Measurements from ENCODE around the gene FBXL17.

DNA sequence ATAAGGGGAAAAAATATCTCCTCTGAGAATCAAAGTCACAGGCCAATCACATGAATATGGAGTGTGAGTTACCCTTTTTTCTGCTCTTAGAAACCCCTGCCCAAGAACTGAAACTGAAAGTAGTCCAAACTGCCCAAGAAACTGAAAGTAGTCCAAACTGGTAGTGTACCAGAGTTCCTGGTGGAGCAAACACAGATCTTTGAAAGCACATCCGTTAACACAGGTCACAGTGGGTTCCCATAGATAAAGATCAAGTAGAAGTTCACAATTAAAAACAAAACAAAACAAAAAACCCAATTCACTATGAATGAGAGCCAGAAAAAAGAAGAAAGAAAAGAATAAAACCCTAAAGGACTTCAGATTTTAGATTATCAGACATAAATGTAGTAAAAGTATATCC lies 378.7 kb downstream of the FBXL17 start:
- TF ChIP-seq, protein P1, sequence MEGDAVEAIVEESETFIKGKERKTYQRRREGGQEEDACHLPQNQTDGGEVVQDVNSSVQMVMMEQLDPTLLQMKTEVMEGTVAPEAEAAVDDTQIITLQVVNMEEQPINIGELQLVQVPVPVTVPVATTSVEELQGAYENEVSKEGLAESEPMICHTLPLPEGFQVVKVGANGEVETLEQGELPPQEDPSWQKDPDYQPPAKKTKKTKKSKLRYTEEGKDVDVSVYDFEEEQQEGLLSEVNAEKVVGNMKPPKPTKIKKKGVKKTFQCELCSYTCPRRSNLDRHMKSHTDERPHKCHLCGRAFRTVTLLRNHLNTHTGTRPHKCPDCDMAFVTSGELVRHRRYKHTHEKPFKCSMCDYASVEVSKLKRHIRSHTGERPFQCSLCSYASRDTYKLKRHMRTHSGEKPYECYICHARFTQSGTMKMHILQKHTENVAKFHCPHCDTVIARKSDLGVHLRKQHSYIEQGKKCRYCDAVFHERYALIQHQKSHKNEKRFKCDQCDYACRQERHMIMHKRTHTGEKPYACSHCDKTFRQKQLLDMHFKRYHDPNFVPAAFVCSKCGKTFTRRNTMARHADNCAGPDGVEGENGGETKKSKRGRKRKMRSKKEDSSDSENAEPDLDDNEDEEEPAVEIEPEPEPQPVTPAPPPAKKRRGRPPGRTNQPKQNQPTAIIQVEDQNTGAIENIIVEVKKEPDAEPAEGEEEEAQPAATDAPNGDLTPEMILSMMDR (IDR thresholded peaks at IDR 0.05; ENCODE audit: insufficient read depth, low read depth, low read length) = no peak
- no peak for TF ChIP-seq EZH2 (IDR thresholded peaks at IDR 0.05; ENCODE audit: insufficient read depth, low read length)
